GM10248 (cell line): ENCODE data around the gene A2ML1.
A peak's percentile ranks its signal among the peaks of the same experiment; 100 is the strongest.

Experiments used
- CTCF ChIA-PET: fragments of 300-600 bp; sonication (Branson Sonifier 250); formaldehyde crosslinking; extraction: SDS; loops from one replicate; lab custom pipeline; 2021; ENCODE audit warnings: antibody characterized with exemption; lab: Yijun Ruan, JAX
- POLR2A ChIA-PET: fragments of 350-650 bp; sonication (Branson Sonifier 250); formaldehyde crosslinking; extraction: SDS; loops from one replicate; lab custom pipeline; 2020; ENCODE audit warnings: antibody characterized with exemption; lab: Yijun Ruan, JAX
- DNase-seq: peaks from one replicate; pipeline ENCODE4 v3.0.0; 2012; ENCODE audit errors: extremely low spot score
- TF ChIP-seq, protein P1 (sequence below): IDR thresholded peaks from 2 replicates; pipeline ENCODE4 v1.5.1; 2012; ENCODE audit warnings: mild to moderate bottlenecking, low read depth; ENCODE audit errors: extremely low read depth, missing control alignments, control extremely low read depth

The A2ML1 gene

GRCh38 chr12:8911606-8912268 is 89.3 kb downstream of the A2ML1 start:
- CTCF ChIA-PET = interaction anchor here (1.1 to 2.6 kb wide), 5 partner anchors 15 to 122 kb away, joined by 3 to 8 read pairs (median 4); partner anchors contain the start of gene M6PR
- no peak for DNase-seq
- TF ChIP-seq, protein P1, sequence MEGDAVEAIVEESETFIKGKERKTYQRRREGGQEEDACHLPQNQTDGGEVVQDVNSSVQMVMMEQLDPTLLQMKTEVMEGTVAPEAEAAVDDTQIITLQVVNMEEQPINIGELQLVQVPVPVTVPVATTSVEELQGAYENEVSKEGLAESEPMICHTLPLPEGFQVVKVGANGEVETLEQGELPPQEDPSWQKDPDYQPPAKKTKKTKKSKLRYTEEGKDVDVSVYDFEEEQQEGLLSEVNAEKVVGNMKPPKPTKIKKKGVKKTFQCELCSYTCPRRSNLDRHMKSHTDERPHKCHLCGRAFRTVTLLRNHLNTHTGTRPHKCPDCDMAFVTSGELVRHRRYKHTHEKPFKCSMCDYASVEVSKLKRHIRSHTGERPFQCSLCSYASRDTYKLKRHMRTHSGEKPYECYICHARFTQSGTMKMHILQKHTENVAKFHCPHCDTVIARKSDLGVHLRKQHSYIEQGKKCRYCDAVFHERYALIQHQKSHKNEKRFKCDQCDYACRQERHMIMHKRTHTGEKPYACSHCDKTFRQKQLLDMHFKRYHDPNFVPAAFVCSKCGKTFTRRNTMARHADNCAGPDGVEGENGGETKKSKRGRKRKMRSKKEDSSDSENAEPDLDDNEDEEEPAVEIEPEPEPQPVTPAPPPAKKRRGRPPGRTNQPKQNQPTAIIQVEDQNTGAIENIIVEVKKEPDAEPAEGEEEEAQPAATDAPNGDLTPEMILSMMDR = no peak
- POLR2A ChIA-PET = interaction anchor here (0.8 kb wide), 1 partner anchor 38 kb away, joined by 3 read pairs; the partner anchor contains the start of gene M6PR

DNA sequence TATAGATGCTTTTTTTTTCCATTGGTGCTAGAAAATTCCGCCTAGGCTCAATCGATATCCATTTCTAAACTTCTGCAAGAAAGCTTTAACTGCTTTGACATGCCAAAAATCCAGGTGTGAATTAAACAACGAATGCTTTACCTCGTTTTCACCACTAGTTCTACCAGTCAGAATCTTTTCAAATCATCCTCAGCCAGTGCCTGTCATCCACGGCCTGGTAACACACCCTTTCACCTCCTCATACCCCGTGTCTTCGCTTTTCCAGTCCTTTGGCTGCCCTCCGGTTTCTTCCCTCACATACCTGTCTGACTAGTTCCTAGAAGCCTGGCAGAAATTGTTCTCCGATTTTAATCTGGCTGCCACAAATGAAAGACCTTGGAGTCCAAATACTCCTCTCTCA is 90.5 kb downstream of the A2ML1 start:
- POLR2A ChIA-PET = no interaction called here
- DNase-seq = no peak
- TF ChIP-seq, protein P1 = no peak

GRCh38 chr12:8913702-8914032 is 91.2 kb downstream of the A2ML1 start:
- POLR2A ChIA-PET = no interaction called here
- TF ChIP-seq, protein P1 = no peak
- no peak for DNase-seq
- CTCF ChIA-PET = interaction anchor here (1.5 to 3.4 kb wide), 4 partner anchors 23 to 305 kb away, joined by 4 to 12 read pairs (median 10); partner anchors contain the start of gene M6PR

More for the DNA sequence above, 90.5 kb downstream of the A2ML1 start:
- CTCF ChIA-PET = interaction anchor here (0.8 to 2.6 kb wide), 7 partner anchors 17 to 179 kb away, joined by 3 to 8 read pairs (median 4); partner anchors contain the start of gene M6PR

DNA sequence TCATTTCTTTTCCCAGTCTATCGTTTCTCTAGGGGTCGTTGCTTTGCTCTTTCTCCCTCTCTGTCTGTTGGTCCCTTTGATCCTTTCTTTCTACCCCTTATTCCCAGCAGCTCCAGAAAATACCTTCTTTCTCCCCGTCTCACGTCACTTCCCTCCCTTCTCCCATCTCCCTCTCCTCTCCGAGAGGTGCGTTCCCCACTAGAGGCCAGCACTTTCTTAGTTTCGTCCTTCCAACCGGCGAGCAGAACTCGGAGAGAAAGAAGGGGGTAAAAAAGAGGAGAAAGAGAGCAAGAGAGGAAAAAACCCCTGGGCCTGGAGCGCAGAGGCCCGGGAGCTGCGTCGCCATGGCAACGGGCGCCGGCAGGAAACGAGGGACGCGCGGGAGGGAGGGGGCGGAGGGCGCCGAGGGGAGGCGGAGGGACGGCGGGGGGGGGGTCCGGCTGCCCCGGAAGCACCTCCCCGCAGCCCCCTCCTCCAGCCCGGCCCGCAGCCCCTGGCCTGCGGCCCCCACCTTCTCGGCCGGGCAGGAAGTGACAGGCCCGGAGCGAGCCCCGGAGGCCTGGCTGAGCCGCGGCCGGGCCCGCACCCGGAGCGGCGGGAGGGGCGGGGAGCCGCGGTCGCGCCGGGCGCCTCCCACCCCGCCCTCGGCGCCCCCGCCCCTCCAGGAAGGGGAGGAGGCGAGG is 91.8 kb downstream of the A2ML1 start, which contains the start of gene PHC1:
TSS of gene PHC1 (plus strand) at position 477 of the 683 bp plus-strand sequence. CDS start 3,169 bp downstream, outside the sequence.
- POLR2A ChIA-PET = interaction anchor here (0.5 kb wide), 1 partner anchor 337 kb away, joined by 3 read pairs; no protein-coding TSS in a partner anchor
- CTCF ChIA-PET = interaction anchor here (0.8 to 3.4 kb wide), 7 partner anchors 24 to 305 kb away, joined by 3 to 12 read pairs (median 4); partner anchors contain the start of gene M6PR
- DNase-seq = peak; percentile 89
- TF ChIP-seq, protein P1 = peak; percentile 41

DNA sequence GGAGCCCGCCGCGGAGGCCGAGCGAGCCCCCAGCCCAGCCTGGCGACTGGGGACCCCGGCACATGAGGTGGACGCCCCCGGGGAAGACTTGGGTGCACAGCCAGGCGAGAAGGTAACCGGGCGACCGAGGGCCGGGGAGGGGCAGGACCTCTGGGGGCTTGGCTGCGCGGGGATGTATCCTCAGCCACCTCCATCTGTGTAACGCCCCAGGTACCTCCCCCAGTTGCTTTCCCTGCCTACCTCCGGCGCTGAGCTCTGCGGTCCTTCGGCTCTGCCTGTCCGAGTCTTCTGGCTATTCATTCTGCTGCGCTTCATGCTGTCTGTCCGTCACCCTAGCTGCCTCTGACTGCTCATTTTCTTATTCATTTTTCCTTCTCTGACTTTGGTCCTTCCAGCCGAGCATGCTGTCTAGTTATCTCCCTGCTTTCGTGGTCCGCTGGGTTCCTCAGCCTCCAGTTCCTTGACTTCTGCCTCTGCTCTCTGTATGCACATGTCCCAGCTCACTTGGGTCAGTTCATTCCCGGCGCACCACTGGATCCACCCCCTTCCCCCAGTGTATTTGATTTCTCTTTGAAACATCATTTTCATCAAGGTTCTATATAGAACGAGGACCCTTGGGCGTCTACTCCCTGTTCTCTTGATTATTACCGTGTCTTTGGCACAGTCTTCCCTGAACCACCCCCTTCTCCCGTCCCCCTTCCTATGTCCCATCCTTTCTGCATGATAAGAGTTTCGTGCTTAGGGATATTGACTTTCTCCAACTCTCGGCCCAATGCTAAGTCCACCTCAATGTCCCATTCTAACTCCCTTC is 92.5 kb downstream of the A2ML1 start:
- ChIA-PET CTCF (interaction anchor here (0.7 to 3.4 kb wide), 9 partner anchors 11 to 306 kb away, joined by 3 to 12 read pairs (median 3); partner anchors contain the start of gene M6PR), POLR2A (interaction anchor here (0.5 kb wide), 1 partner anchor 337 kb away, joined by 3 read pairs; no protein-coding TSS in a partner anchor)
- TF ChIP-seq, protein P1 = no peak
- DNase-seq = peak; percentile 81
